Gastroesophageal sphincter (tissue), 3 donors: ENCODE data around the gene ZMIZ2.

Experiments used
- CTCF ChIP-seq, 4 experiments: fragments of 200-600 bp in 2 of 4; fragments of 450-650 bp in 2 of 4; sonication (generic) in 1 of 4; IDR thresholded peaks; one replicate each; pipeline ENCODE4 v1.5.1; 2017 to 2019; ENCODE audit warnings: antibody characterized with exemption in 4 of 4, mild to moderate bottlenecking in 2 of 4, moderate library complexity in 2 of 4
- POLR2A ChIP-seq, 2 donors: fragments of 450-650 bp; IDR thresholded peaks; one replicate each; pipeline ENCODE4 v1.6.1; 2017; ENCODE audit warnings: antibody characterized with exemption in 2 of 2, mild to moderate bottlenecking in 2 of 2, moderate library complexity in 1 of 2

DNA sequence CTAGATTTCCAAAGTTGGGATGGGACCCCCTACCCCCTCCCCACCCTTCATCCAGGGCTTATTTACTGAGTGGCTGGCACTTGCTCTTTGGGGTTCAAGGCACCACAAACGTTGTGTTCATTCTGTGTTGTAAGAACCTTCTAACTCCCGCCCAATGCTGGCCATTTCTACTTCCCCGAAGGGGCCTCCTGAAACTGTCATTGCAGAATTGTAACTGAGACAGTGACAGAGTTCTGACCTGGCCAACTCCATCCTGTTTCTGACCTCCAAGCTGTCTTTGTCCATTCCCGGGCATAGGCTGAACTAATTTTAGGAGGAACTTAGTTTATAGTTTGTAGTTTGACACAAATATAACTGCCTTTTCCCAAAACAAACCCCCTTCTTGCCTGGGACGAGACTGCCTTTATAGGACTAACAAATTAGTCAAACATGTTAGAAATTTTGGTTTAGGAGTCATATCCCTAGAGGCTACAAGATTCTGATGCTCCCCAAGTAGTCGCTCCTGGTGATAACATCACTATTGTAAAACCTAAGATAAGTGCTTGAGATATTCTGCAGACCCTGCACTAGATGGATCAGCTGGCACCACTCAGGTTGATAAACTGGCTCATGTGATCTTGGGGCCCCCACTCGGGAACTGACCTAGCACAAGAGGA, 34.8 kb upstream of the ZMIZ2 start:
- no peak for TF ChIP-seq CTCF (IDR thresholded peaks at IDR 0.05)
- TF ChIP-seq POLR2A (IDR thresholded peaks at IDR 0.05): no peak
